IMR-90 (cell line): Measurements from ENCODE around the gene SLC5A11. TPM values are rescaled to one million over a fixed set of nuclear protein-coding genes. Genes with fewer than 3 reads are reported as not detected.
"Not testable (repeated sequence)": the region's sequence is repeated elsewhere in the genome, so short reads cannot be mapped to it uniquely, and the experiment has no call there.

Experiments
- ATAC-seq: fragments of 200-7000 bp; cut with Tn5 transposase; 2 replicates; pipeline ENCODE4 v1.9.1; 2020; ENCODE audit warnings: low read depth, mild to moderate bottlenecking, moderate library complexity
- BruUV-seq: library from RNA; stranded (reverse); fragments of 400-500 nt; replicated peaks from 2 replicates; lab custom pipeline; 2021; lab: Mats Ljungman, UMichigan
- CTCF ChIA-PET: fragments of 300-600 bp; formaldehyde crosslinking; extraction: SDS; loops from one replicate; lab custom pipeline; 2021; ENCODE audit warnings: antibody characterized with exemption; lab: Yijun Ruan, JAX
- POLR2A ChIA-PET: fragments of 300-600 bp; sonication (Branson Sonifier 250); formaldehyde crosslinking; loops from one replicate; lab custom pipeline; 2022; ENCODE audit warnings: antibody characterized with exemption; ENCODE audit not compliant: unreplicated experiment; lab: Charles Lee
- DNase-seq: peaks from one replicate; pipeline ENCODE4 v3.0.0; 2013
- H2AFZ ChIP-seq: replicated peaks from 2 replicates; pipeline ENCODE3; 2013; ENCODE audit warnings: low read length, mild to moderate bottlenecking; ENCODE audit not compliant: poor library complexity
- H2AK5ac ChIP-seq: 2 replicates; pipeline ENCODE4 v1.6.1; 2013; ENCODE audit warnings: low read depth, low read length, inconsistent platforms
- H2AK9ac ChIP-seq: replicated peaks from 2 replicates; pipeline ENCODE3; 2013; ENCODE audit warnings: mild to moderate bottlenecking, low read depth, low read length, moderate library complexity; ENCODE audit not compliant: poor library complexity
- H2BK120ac ChIP-seq: 2 replicates; pipeline ENCODE4 v1.6.1; 2013; ENCODE audit warnings: low read depth, low read length, inconsistent platforms
- H2BK15ac ChIP-seq: 3 replicates; pipeline ENCODE4 v1.6.1; 2013; ENCODE audit warnings: low read depth, low read length, inconsistent platforms
- H2BK20ac ChIP-seq: 2 replicates; pipeline ENCODE4 v1.6.1; 2013; ENCODE audit warnings: low read depth, mild to moderate bottlenecking, inconsistent platforms, low read length, moderate library complexity
- H2BK5ac ChIP-seq: 2 replicates; pipeline ENCODE4 v1.6.1; 2013; ENCODE audit warnings: mild to moderate bottlenecking, low read depth, low read length, inconsistent platforms; ENCODE audit not compliant: poor library complexity, severe bottlenecking
- H3K14ac ChIP-seq: replicated peaks from 2 replicates; pipeline ENCODE4 v1.6.1; 2013; ENCODE audit warnings: low read depth, low read length, inconsistent platforms
- H3K18ac ChIP-seq: 2 replicates; pipeline ENCODE4 v1.6.1; 2013; ENCODE audit warnings: low read depth, low read length, control low read depth
- H3K23ac ChIP-seq: 2 replicates; pipeline ENCODE4 v1.6.1; 2013; ENCODE audit warnings: low read depth, low read length, inconsistent platforms
- H3K27ac ChIP-seq: 2 replicates; pipeline ENCODE4 v1.5.1; 2013; ENCODE audit warnings: mild to moderate bottlenecking, control low read depth, low read length; ENCODE audit not compliant: insufficient read depth
- H3K27me3 ChIP-seq: 2 replicates; pipeline ENCODE4 v1.6.1; 2013; ENCODE audit warnings: low read length; ENCODE audit not compliant: control insufficient read depth, insufficient read depth
- H3K36me3 ChIP-seq: 2 replicates; pipeline ENCODE4 v1.6.1; 2013; ENCODE audit warnings: low read length, mixed read lengths; ENCODE audit not compliant: control insufficient read depth, insufficient read depth
- H3K4ac ChIP-seq: 2 replicates; pipeline ENCODE4 v1.6.1; 2013; ENCODE audit warnings: low read depth, low read length, inconsistent platforms
- H3K4me1 ChIP-seq: 2 replicates; pipeline ENCODE4 v1.6.1; 2013; ENCODE audit warnings: low read length, mixed read lengths; ENCODE audit not compliant: control insufficient read depth, insufficient read depth
- H3K4me2 ChIP-seq: 2 replicates; pipeline ENCODE4 v1.6.1; 2013; ENCODE audit warnings: low read depth, mild to moderate bottlenecking, control low read depth, low read length, moderate library complexity
- H3K4me3 ChIP-seq: 2 replicates; pipeline ENCODE4 v1.5.1; 2013; ENCODE audit warnings: low read depth, mild to moderate bottlenecking, control low read depth, low read length, moderate library complexity; ENCODE audit not compliant: insufficient read depth
- H3K56ac ChIP-seq: 2 replicates; pipeline ENCODE4 v1.6.1; 2013; ENCODE audit warnings: low read length, inconsistent platforms; ENCODE audit not compliant: insufficient read depth; ENCODE audit errors: extremely low read depth
- H3K79me1 ChIP-seq, 2 experiments: 2 replicates each; pipeline ENCODE4 v1.6.1; 2013; ENCODE audit warnings: low read length in 2 of 2, inconsistent platforms in 1 of 2, low read depth in 1 of 2
- H3K9ac ChIP-seq: 2 replicates; pipeline ENCODE4 v1.6.1; 2013; ENCODE audit warnings: low read depth, low read length, control low read depth
- H3K9me1 ChIP-seq: 2 replicates; pipeline ENCODE4 v1.6.1; 2013; ENCODE audit warnings: low read length, inconsistent platforms; ENCODE audit not compliant: insufficient read depth
- H3K9me3 ChIP-seq: 2 replicates; pipeline ENCODE4 v1.6.1; 2013; ENCODE audit warnings: low read length; ENCODE audit not compliant: control insufficient read depth, insufficient read depth
- H4K20me1 ChIP-seq: 2 replicates; pipeline ENCODE4 v1.6.1; 2013; ENCODE audit warnings: low read length, inconsistent platforms; ENCODE audit not compliant: insufficient read depth
- H4K5ac ChIP-seq: 2 replicates; pipeline ENCODE4 v1.6.1; 2013; ENCODE audit warnings: mild to moderate bottlenecking, low read depth, low read length, control low read depth
- H4K8ac ChIP-seq, 2 experiments: 2 replicates each; pipeline ENCODE4 v1.6.1; 2013; ENCODE audit warnings: low read depth in 2 of 2, low read length in 2 of 2, control low read depth in 1 of 2, inconsistent platforms in 1 of 2
- H4K91ac ChIP-seq: 2 replicates; pipeline ENCODE4 v1.6.1; 2013; ENCODE audit warnings: low read depth, low read length, inconsistent platforms; ENCODE audit not compliant: insufficient read depth
- WGBS, 2 experiments: methylation state at CpG; one replicate each; pipeline versions ENCODE4 v1.1.5 to v1.1.7; 2013; ENCODE audit warnings: missing lambda C conversion rate in 2 of 2; ENCODE audit not compliant: insufficient read length in 1 of 2; ENCODE audit errors: extremely low coverage in 2 of 2; 5-methylcytosine and 5-hydroxymethylcytosine counted together
- dilution Hi-C: fragments of 300-500 bp; cut with HindIII; formaldehyde crosslinking; loops from one replicate; pipeline ENCODE4 v1.14.3; 2018; ENCODE audit warnings: low sequenced_read_pairs; ENCODE audit not compliant: unreplicated experiment
- in situ Hi-C: fragments of 300-500 bp; cut with MboI; formaldehyde crosslinking; loops from 3 replicates; pipeline ENCODE4 v1.14.3; 2019; ENCODE audit warnings: low sequenced_read_pairs, inconsistent platforms, mixed read lengths
- intact Hi-C: fragments of 100-400 bp; cut with micrococcal nuclease; formaldehyde crosslinking; loops from 2 replicates; pipeline ENCODE4 v1.10.0; 2022
- polyA plus RNA-seq, 3 experiments: library from polyadenylated mRNA; depleted of rRNA; stranded (reverse); fragments of >200 nt; gene quantifications; 2 replicates each; pipeline ENCODE4 v1.2.3, GENCODE V29; 2012; ENCODE audit warnings: low replicate concordance in 1 of 3
- total RNA-seq: library from RNA; depleted of rRNA; stranded (reverse); fragments of >200 nt; gene quantifications from 2 replicates; pipeline ENCODE4 v1.2.3, GENCODE V29; 2012

Gene SLC5A11
- total and polyA plus RNA-seq, 2 of the 4 experiments (the other 2 are of a cell fraction): under 0.01 TPM; not detected in 1

- in situ Hi-C loops (loop anchor here (5.0 kb wide), 1 partner anchor 50 kb away; no protein-coding TSS in a partner anchor), intact Hi-C loops (loop anchor here (5.0 kb wide), 2 partner anchors 45 to 175 kb away; no protein-coding TSS in a partner anchor)
- H2AK9ac ChIP-seq, H3K27ac ChIP-seq, H3K4me1 ChIP-seq, H3K9ac ChIP-seq, H3K56ac ChIP-seq, ATAC-seq, H3K14ac ChIP-seq, H3K4me2 ChIP-seq, DNase-seq, dilution Hi-C loops, H3K79me1 ChIP-seq, H4K91ac ChIP-seq, H3K23ac ChIP-seq, POLR2A ChIA-PET, H3K4me3 ChIP-seq, H2BK20ac ChIP-seq, H3K4ac ChIP-seq, H2BK15ac ChIP-seq, H3K18ac ChIP-seq, H4K20me1 ChIP-seq, H3K9me3 ChIP-seq, H3K36me3 ChIP-seq, H4K8ac ChIP-seq, BruUV-seq, H4K5ac ChIP-seq, H2AK5ac ChIP-seq, H3K27me3 ChIP-seq, H2BK120ac ChIP-seq, H2BK5ac ChIP-seq: not testable (repeated sequence)
- CTCF ChIA-PET: interaction anchor here (0.6 kb wide), 1 partner anchor 53 kb away, joined by 5 read pairs; no protein-coding TSS in a partner anchor
- WGBS, 2 experiments: 40% methylated on average over 3 of the region's 8 CpGs; no CpG with 5 or more reads in 1 of the 2 experiments
- peaks cover 19% of the 10 kb centered on the region for H3K9me1 ChIP-seq
- peak overlapping the region; percentile 10 for H2AFZ ChIP-seq
These were observed 11.1 kb downstream of the SLC5A11 start for GRCh38 chr16:24856871-24857270.
